Activated gamma-delta T cell treated with Interleukin-2 at 50 U/mL for 16 hours (primary cell): ENCODE measurements around the gene IER3.
"Not testable (repeated sequence)": the region's sequence is repeated elsewhere in the genome, so short reads cannot be mapped to it uniquely, and the experiment has no call there.

Experiments
- DNase-seq: peaks from one replicate; pipeline ENCODE4 v3.0.0-alpha.2; 2020

Gene IER3

GRCh38 chr6:30767944-30768301 is 23.6 kb upstream of the IER3 start:
- no peak for DNase-seq

GRCh38 chr6:30767158-30767943 is 23.0 kb upstream of the IER3 start:
- DNase-seq = no peak

DNA sequence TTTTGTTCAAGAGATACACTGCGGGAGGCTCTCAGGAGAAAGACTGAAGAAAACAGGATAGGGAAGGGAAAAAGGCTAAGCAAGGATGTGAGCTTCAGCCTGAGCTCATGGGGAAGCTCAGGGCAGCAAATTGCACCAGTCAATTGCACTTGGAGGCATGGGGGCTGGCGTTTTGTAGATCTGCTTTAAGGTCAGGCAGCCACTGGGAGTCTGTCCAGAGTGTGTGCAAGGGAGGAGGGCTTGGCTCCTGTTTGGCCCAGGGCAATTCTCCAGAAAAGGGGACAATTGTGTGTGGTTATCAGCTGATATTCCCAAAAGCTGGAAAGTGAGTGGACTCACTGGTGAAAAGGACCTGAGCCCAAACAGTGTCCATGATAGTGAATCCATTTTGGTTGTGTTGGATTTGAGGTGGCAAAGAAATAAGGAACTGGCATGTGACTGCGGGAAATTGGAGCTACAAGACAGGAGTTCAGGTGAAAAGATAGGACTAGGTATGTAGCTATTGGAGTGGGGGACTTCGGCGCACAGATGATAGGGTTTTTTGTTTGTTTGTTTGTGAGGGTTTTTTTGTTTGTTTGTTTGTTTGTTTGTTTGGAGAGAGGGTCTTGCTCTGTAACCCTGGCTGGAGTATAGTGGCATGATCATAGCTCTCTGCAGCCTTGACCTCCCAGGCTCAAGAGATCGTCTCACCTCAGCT is 22.3 kb upstream of the IER3 start:
- no peak for DNase-seq

GRCh38 chr6:30765495-30765894 is 21.1 kb upstream of the IER3 start:
- not testable (repeated sequence) for DNase-seq

DNA sequence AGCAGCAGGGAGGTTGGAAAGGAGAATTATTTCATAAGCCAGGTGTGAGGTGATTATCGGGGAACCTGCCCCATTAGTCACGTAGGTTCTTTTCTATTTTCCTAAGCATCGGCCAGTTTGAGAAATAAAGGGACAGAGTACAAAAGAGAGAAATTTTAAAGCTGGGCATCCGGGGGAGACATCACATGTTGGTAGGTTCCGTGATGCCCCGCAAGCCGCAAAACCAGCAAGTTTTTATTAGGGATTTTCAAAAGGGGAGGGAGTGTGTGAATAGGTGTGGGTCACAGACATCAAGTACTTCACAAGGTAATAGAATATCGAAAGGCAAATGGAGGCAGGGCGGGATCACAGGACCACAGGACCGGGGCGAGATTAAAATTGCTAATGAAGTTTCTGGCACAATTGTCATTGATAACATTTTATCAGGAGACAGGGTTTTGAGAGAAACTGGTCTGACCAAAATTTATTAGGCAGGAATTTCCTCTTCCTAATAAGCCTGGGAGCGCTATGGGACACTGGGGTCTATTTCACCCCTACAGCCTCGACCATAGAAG is 20.2 kb upstream of the IER3 start:
- not testable (repeated sequence) for DNase-seq

DNA sequence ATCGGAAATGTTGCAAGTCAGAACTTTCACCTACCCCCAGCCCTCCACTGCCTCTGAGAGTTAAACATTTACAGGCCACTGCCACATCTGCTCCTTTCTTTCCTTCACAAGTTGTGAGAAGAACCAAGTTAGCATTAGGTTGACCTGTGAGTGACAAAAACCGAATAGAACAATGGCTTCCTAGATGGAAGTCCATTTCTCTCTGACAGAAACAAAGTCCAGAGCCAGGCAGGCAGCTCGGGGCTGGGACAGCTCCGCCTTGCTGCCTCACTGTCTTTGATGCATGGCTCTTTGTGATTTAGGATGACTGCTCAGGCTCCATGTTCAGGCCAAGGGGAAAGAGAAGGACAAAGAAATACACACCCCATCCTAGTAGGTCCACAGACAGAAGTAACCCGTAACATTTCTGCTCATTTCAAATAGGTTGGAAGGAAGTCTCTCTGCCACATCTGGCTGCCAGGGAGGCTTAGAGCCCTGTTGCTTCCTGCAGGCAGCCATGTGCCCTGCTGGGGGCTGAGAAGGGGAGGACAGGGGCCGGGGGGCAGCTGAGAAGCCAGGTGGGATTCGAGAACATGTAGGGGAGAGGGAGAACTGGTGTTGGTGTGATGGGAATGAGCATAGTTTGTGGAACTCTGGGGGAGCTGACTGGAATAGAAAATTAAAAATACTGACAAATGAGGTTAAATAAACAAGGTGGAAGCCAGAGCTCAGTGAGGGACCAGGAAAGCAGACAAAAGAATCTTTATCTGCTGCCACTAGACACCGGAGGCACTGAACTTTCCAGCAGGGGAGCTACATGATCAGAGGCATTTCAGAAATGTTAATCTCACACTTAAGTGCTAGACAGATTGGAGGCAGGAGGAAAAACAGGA is 19.5 kb upstream of the IER3 start:
- DNase-seq = no peak

DNA sequence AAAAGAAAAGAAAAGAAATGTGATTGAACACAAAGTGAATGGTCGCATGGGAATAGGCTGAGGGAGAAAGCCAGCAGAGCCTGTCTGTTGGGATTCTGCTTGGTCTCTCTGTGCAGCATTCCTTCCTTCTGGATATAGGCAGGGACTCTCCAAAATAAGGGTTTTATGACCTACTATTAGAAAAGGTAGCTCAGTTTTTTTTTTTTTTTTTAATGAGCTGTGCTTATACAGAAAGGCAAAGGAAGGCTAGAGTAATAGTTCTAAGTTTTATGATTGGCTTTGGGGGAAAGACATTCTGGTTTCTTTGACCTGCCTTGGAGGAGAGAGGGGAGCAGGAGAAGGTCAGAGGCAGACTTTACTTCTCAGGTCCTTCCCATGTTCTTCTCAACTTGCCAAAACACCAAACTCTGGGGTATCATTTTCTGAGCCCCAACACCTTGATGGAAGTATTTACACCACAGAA is 18.8 kb upstream of the IER3 start:
- no peak for DNase-seq

- DNase-seq = no peak
Measured at GRCh38 chr6:30761791-30762429, 17.6 kb upstream of the IER3 start.

- no peak for DNase-seq
Measured at GRCh38 chr6:30760549-30760948, 16.2 kb upstream of the IER3 start.

DNA sequence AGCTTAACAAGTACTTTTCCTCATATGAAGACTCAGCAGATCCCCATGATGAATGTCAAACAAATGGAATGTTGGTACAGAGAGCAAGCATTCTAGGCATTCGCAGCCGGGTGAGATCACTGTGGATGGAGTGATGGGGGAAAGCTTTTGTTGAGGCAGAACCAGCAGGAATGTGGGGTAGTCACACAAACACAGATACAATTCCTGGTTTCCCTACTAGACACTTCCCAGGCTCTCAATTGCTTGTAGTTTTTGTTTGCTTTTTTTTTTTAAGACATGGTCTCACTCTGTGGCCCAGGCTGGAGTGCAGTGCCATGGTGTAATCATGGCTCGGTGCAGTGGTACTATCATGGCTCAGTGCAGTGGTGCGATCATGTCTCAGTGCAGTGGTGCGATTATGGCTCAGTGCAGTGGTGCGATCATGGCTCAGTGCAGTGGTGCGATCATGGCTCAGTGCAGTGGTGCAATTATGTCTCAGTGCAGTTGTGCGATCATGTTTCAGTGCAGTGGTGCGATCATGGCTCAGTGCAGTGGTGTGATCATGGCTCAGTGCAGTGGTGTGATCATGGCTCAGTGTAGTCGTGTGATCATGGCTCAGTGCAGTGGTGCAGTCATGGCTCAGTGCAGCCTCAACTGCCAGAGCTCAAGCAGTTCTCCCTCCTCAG is 15.4 kb upstream of the IER3 start:
- DNase-seq = no peak

GRCh38 chr6:30757261-30757904 is 13.0 kb upstream of the IER3 start:
- no peak for DNase-seq

GRCh38 chr6:30756405-30757003 is 12.2 kb upstream of the IER3 start:
- not testable (repeated sequence) for DNase-seq

DNA sequence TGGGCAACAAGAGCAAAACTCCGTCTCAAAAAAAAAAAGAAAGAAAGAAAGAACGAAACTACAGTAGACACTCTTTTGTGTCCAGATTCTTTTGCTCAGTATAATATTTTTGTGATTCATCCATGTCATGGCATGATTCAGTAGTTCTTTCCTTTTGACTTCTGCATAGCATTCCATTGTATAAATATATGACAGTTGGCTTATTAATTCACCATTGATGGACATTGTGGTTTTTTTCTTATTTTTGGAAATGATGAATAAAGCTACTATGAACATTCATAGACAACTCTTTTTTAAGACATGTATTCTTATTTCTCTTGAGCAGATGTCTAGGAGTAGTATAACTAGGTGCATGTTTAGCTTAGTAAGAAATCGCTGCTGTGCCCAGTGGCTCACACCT is 10.3 kb upstream of the IER3 start:
- no peak for DNase-seq

- no peak for DNase-seq
Measured at GRCh38 chr6:30752157-30752927, 8.0 kb upstream of the IER3 start.

GRCh38 chr6:30750379-30750668 is 6.0 kb upstream of the IER3 start:
- no peak for DNase-seq

DNA sequence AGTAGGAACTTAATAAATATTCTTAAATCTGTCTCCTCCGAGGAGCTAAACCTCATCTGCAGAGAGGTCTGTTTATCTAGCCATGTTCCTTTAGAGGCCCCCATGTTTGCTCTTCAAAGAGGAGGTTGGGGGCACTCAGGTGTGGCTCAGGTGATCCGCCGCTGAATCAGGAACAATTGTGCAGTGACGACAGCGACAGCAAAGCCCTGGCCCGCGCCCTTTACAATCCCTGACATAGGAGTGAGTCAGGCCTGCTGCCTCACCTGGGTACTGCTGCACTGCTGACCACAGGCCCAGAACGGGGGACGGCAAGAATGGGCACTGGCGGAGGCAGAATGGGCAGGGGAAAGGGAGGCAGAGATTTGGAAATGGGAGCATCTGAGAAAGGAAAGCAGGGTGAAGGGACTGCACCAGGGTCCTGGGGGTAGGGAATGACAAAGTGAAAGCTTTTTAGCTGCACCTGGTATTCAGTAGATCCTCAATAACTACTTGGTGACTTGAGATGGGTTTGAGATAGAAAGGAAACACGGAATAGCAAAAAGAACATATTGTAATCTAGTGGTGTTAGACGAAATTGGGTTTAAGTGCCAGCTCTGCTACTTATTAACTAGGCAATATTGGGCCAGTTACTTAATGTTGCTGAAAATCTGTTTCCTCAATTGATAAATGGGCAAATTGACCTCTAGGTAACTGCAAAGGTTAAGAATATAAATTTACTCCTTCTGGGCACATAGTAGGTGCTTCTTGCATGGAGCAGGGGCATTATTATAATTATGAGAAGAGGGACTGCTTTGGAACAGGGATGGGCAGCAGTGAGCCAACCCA is 5.4 kb upstream of the IER3 start:
- DNase-seq = no peak

GRCh38 chr6:30748851-30749540 is 4.6 kb upstream of the IER3 start:
- DNase-seq = no peak

GRCh38 chr6:30747902-30748769 is 3.8 kb upstream of the IER3 start:
- DNase-seq = no peak
